Mesendoderm (in vitro differentiated cells): ENCODE results near the gene JARID2.
A peak's percentile ranks its signal among the peaks of the same experiment; 100 is the strongest.

Experiments
- DNase-seq: peaks from one replicate; pipeline ENCODE4 v3.0.0; 2013
- H2AK5ac ChIP-seq: 2 replicates; pipeline ENCODE4 v1.6.1; 2013; ENCODE audit warnings: low read length, inconsistent platforms
- H2BK120ac ChIP-seq: 2 replicates; pipeline ENCODE4 v1.6.1; 2013; ENCODE audit warnings: low read depth, mild to moderate bottlenecking, low read length, moderate library complexity, mixed read lengths
- H2BK15ac ChIP-seq: replicated peaks from 2 replicates; pipeline ENCODE4 v1.6.1; 2013; ENCODE audit warnings: low read depth, mild to moderate bottlenecking, moderate library complexity
- H2BK5ac ChIP-seq: 2 replicates; pipeline ENCODE4 v1.6.1; 2013; ENCODE audit warnings: low read length, inconsistent platforms
- H3K18ac ChIP-seq: 2 replicates; pipeline ENCODE4 v1.6.1; 2013; ENCODE audit warnings: mild to moderate bottlenecking, low read length, mixed read lengths
- H3K23ac ChIP-seq: one replicate; pipeline ENCODE4 v1.6.1; 2013; ENCODE audit warnings: low read length
- H3K27ac ChIP-seq: 2 replicates; pipeline ENCODE4 v1.5.1; 2013; ENCODE audit warnings: low read depth, mild to moderate bottlenecking, inconsistent platforms, low read length, moderate library complexity
- H3K27me3 ChIP-seq: 2 replicates; pipeline ENCODE4 v1.6.1; 2013; ENCODE audit warnings: low read length, control low read depth, mild to moderate bottlenecking, inconsistent platforms; ENCODE audit not compliant: insufficient read depth, poor library complexity
- H3K36me3 ChIP-seq: 2 replicates; pipeline ENCODE4 v1.6.1; 2013; ENCODE audit warnings: low read length, inconsistent platforms; ENCODE audit not compliant: control insufficient read depth, insufficient read depth
- H3K4ac ChIP-seq: one replicate; pipeline ENCODE4 v1.6.1; 2013; ENCODE audit warnings: low read depth, mild to moderate bottlenecking, low read length, moderate library complexity
- H3K4me1 ChIP-seq: 2 replicates; pipeline ENCODE4 v1.6.1; 2013; ENCODE audit warnings: low read depth, low read length, inconsistent platforms; ENCODE audit not compliant: control insufficient read depth
- H3K4me2 ChIP-seq: 2 replicates; pipeline ENCODE4 v1.6.1; 2013; ENCODE audit warnings: low read length
- H3K4me3 ChIP-seq: 2 replicates; pipeline ENCODE4 v1.5.1; 2013; ENCODE audit warnings: mild to moderate bottlenecking, low read length
- H3K56ac ChIP-seq: one replicate; pipeline ENCODE4 v1.6.1; 2013; ENCODE audit warnings: low read length
- H3K79me1 ChIP-seq: 2 replicates; pipeline ENCODE4 v1.6.1; 2013; ENCODE audit warnings: low read length, inconsistent platforms
- H3K79me2 ChIP-seq: 2 replicates; pipeline ENCODE4 v1.6.1; 2013; ENCODE audit warnings: mild to moderate bottlenecking, low read length; ENCODE audit not compliant: control insufficient read depth, insufficient read depth
- H3K9ac ChIP-seq: 2 replicates; pipeline ENCODE4 v1.6.1; 2013; ENCODE audit warnings: low read length, inconsistent platforms
- H4K5ac ChIP-seq: one replicate; pipeline ENCODE4 v1.6.1; 2013; ENCODE audit warnings: low read length
- H4K8ac ChIP-seq: one replicate; pipeline ENCODE4 v1.6.1; 2013; ENCODE audit warnings: low read depth, mild to moderate bottlenecking, control low read depth, low read length, moderate library complexity
- WGBS: extraction: QIAGEN DNeasy Blood & Tissue Kit; methylation state at CpG from one replicate; pipeline ENCODE4 v1.1.7; 2013; ENCODE audit warnings: low lambda C conversion rate, missing lambda C conversion rate; ENCODE audit not compliant: insufficient coverage; ENCODE audit errors: extremely low coverage; 5-methylcytosine and 5-hydroxymethylcytosine counted together

JARID2 gene

DNA sequence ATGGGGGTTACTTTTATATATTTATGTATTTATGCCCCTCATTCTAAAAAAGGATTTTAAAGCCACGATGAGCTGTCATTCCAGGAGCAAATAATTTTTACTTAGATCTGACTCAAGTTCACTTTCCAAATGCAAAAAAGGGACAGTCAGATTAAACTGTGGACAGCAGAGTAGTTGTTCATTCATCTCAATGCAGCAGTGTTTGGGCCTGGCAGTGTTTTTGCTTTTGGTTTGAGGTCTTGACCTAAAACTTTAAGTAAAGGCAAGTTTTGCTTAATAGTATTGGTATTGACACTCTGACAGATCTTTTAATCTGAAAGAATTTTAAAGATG, 13.9 kb downstream of the JARID2 start:
- Histone ChIP-seq H3K27ac (no peak overlapping the region), H2BK120ac (no peak overlapping the region), H3K56ac (no peak overlapping the region), H3K27me3 (no peaks in the 10 kb centered on the region), H3K4ac (no peak overlapping the region), H4K5ac (no peak overlapping the region), H3K79me1 (peaks cover 11% of the 10 kb centered on the region), H3K23ac (no peak overlapping the region), H3K18ac (no peak overlapping the region), H2AK5ac (no peak overlapping the region), H3K4me1 (peaks cover 29% of the 10 kb centered on the region), H3K79me2 (peaks cover 93% of the 10 kb centered on the region), H3K4me2 (no peak overlapping the region), H2BK15ac (no peak overlapping the region), H3K9ac (no peak overlapping the region), H4K8ac (no peak overlapping the region), H2BK5ac (no peak overlapping the region), H3K36me3 (no peaks in the 10 kb centered on the region), H3K4me3 (no peak overlapping the region)
- no CpG with 5 or more reads among the region's 1 CpG for WGBS
- no peak for DNase-seq

DNA sequence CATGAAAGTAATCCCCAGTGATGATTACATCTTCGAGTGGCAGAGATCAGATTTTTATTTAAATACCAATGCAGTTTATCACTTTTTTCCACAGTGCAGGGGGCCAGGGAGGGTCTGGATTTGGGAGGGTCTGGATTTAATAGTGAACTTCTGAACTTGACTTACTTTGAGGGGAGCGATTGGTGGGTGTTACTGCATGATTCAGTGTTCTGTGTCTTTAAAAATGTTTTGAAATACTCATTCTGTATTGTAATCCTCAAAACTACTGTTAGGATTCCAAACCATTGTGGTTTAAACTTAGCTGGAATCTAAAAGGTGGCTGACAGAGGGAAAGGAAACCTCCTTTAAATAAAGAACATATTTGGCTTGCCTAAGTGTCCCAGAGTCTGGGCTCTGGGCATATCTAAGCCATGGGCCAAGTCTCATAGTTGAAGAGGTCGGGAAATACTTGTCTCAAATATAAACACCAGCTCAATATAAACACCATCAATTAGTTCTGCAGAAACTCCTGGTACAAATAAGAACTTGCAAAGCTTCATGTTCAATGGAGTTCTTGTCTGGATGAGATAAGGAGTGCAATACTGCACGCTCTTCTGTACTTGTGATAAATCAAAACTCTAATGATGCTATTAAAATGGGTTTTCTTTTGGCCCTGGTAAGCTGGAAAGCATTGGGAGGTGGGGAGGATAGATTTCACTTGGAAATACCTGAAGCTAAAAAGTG, 14.4 kb downstream of the JARID2 start:
- H2BK15ac ChIP-seq: no peak overlapping the region
- no peak overlapping the region for H3K23ac ChIP-seq
- no peak for DNase-seq
- no peak overlapping the region for H4K5ac ChIP-seq
- no peak overlapping the region for H3K56ac ChIP-seq
- no peak overlapping the region for H2BK120ac ChIP-seq
- no peaks in the 10 kb centered on the region for H3K27me3 ChIP-seq
- no peak overlapping the region for H4K8ac ChIP-seq
- peaks cover 93% of the 10 kb centered on the region for H3K79me2 ChIP-seq
- H3K18ac ChIP-seq: no peak overlapping the region
- H2AK5ac ChIP-seq: no peak overlapping the region
- no peak overlapping the region for H3K4ac ChIP-seq
- no CpG with 5 or more reads among the region's 4 CpGs for WGBS
- H3K9ac ChIP-seq: no peak overlapping the region
- peaks cover 31% of the 10 kb centered on the region for H3K4me1 ChIP-seq
- H3K27ac ChIP-seq: no peak overlapping the region
- no peak overlapping the region for H2BK5ac ChIP-seq
- no peak overlapping the region for H3K4me2 ChIP-seq
- no peak overlapping the region for H3K4me3 ChIP-seq
- no peaks in the 10 kb centered on the region for H3K36me3 ChIP-seq
- peaks cover 11% of the 10 kb centered on the region for H3K79me1 ChIP-seq

DNA sequence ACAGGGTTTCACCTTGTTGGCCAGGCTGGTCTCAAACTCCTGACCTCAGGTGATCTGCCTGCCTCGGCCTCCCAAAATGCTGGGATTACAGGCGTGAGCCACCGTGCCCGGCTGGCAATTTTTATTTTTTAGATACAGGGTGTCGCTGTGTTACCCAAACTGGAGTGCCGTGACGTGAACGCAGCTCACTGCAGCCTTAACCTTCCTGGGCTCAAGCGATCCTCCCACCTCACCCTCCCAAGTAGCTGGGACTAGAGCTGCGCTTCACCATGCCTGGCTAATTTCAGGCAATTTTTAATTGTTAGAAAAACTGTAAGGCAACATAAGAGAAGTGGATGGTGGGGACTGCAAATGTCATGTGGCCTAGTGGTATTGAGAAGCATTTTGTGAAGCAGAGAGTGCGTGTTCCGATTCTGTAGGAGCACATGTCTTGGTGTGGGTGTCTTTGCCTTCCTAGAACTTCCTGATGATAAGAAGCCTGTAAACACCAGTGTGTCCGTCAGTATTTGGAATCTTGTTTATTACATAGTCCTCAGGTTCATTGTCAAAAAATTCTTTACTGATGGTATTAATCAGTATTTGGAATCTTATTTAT, 18.0 kb downstream of the JARID2 start:
- peak overlapping the region; percentile 32 for H2BK5ac ChIP-seq
- H2AK5ac ChIP-seq: no peak overlapping the region
- no peak overlapping the region for H3K4me3 ChIP-seq
- peaks cover 87% of the 10 kb centered on the region for H3K79me2 ChIP-seq
- DNase-seq: no peak
- H3K18ac ChIP-seq: no peak overlapping the region
- no peak overlapping the region for H4K8ac ChIP-seq
- no peak overlapping the region for H4K5ac ChIP-seq
- no peak overlapping the region for H2BK120ac ChIP-seq
- peaks cover 12% of the 10 kb centered on the region for H3K79me1 ChIP-seq
- peak overlapping the region; percentile 63 for H3K56ac ChIP-seq
- H2BK15ac ChIP-seq: no peak overlapping the region
- no peaks in the 10 kb centered on the region for H3K27me3 ChIP-seq
- peak overlapping the region; percentile 38 for H3K9ac ChIP-seq
- no peak overlapping the region for H3K27ac ChIP-seq
- H3K23ac ChIP-seq: peak overlapping the region; percentile 91
- WGBS: no CpG with 5 or more reads among the region's 13 CpGs
- H3K4me2 ChIP-seq: no peak overlapping the region
- peaks cover 44% of the 10 kb centered on the region for H3K4me1 ChIP-seq
- no peaks in the 10 kb centered on the region for H3K36me3 ChIP-seq
- H3K4ac ChIP-seq: no peak overlapping the region

DNA sequence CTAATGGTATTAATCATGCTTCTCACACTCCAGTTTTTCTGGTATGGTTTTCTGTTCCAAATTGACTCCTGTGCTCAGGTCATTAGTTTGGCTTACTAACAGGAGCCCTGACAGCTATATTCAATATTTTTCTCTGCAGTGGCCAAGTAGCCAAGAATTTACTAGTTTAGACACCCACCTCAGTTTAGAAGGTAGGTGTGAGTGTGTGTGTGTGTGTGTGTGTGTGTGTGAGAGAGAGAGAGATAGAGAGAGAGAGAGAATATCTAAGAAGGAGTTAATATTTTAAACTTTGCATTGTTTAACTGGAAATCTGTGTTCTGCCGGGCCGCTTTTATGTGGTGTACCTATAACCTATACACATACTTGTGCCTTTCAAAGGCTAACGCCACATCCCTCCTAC, 18.5 kb downstream of the JARID2 start:
- no peak overlapping the region for H3K27ac ChIP-seq

DNA sequence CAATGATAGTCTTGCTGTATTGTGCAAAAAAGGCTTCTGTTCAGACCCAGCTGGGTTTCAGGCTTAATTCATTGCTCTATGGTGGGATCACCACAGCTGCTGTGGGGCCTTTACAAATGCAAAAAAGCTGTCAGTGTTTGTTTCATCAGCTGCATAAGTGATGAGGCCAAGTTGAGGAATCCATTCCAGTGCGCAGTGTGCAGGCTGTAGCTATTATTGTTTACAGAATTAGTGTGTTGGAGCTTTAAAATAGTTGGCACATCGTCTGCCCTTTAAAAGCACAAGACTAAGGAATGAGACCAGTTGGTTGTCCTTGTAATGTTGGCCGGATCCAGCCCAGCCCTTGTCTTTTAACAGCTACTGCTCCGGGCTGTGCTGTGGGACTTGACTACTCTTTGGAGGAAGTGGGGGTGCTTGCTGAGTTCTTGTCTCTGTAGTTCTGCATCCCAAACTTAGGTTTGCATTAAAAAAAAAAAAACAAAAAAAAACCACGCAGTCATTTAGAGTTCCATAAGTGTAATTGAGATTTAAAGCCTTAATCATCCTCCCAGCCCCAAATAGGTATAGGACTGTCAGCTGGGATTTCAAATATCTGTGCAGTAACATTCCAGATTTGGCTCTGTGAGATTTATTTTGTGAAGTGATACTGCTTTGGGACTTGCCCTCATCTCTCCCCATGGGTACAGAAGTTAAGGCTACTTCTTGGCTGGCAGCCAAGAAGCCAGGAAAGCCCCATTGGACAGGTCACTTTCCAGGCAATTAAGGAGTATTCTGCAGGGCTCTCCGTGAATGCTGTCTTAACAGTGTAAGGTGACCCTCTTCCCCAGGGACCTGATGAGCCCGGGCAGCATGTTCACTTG, 19.3 kb downstream of the JARID2 start:
- Histone ChIP-seq H3K36me3 (no peaks in the 10 kb centered on the region), H2AK5ac (no peak overlapping the region), H3K4me3 (no peak overlapping the region), H3K79me1 (peaks cover 12% of the 10 kb centered on the region), H3K18ac (peak overlapping the region; percentile 36), H3K4me1 (peaks cover 41% of the 10 kb centered on the region), H3K27me3 (no peaks in the 10 kb centered on the region), H3K4ac (no peak overlapping the region), H4K8ac (no peak overlapping the region), H3K4me2 (no peak overlapping the region), H3K27ac (no peak overlapping the region), H3K23ac (no peak overlapping the region), H2BK120ac (no peak overlapping the region), H3K56ac (peak overlapping the region; percentile 15), H3K9ac (no peak overlapping the region), H4K5ac (no peak overlapping the region), H2BK15ac (no peak overlapping the region), H3K79me2 (peaks cover 87% of the 10 kb centered on the region), H2BK5ac (no peak overlapping the region)
- no CpG with 5 or more reads among the region's 7 CpGs for WGBS
- DNase-seq: no peak

More for the DNA sequence above, 18.5 kb downstream of the JARID2 start:
- Histone ChIP-seq H3K79me2 (peaks cover 87% of the 10 kb centered on the region), H2BK15ac (no peak overlapping the region), H3K36me3 (no peaks in the 10 kb centered on the region), H3K4me1 (peaks cover 41% of the 10 kb centered on the region), H3K56ac (no peak overlapping the region), H3K23ac (no peak overlapping the region), H2BK5ac (no peak overlapping the region), H2AK5ac (no peak overlapping the region), H4K5ac (no peak overlapping the region), H3K4me3 (no peak overlapping the region), H3K4ac (no peak overlapping the region), H4K8ac (no peak overlapping the region), H2BK120ac (no peak overlapping the region), H3K9ac (no peak overlapping the region), H3K18ac (peak overlapping the region; percentile 46), H3K4me2 (no peak overlapping the region), H3K27me3 (no peaks in the 10 kb centered on the region), H3K79me1 (peaks cover 12% of the 10 kb centered on the region)
- DNase-seq: no peak
- no CpG with 5 or more reads among the region's 3 CpGs for WGBS
